GM19463 (cell line): ENCODE data around the gene MLEC.

Source experiments
- ATAC-seq: cut with Tn5 transposase; IDR thresholded peaks from one replicate; pipeline ENCODE4 v1.9.1; 2021; ENCODE audit warnings: mild to moderate bottlenecking, moderate library complexity; ENCODE audit not compliant: unreplicated experiment

The MLEC gene

DNA sequence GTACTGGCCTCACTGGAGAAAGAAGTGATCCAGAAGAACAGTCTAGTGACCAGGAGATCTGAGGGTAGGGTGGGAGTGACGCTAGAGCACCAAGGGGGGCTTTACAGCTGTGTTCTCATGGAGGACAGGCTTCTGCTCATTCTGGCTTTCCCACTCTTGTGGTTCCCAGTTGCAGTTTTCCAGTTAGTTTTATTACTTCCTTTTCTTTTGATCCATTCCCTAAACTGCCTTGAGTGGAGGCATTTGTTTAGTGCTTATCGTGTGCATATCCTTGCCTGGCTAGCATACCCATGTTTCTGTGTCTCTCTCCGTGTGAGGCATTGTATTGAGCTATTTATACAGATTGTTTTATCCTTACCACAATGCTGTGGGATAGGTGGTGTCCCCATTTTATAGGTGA, 4.0 kb downstream of the MLEC start:
- ATAC-seq = no peak

DNA sequence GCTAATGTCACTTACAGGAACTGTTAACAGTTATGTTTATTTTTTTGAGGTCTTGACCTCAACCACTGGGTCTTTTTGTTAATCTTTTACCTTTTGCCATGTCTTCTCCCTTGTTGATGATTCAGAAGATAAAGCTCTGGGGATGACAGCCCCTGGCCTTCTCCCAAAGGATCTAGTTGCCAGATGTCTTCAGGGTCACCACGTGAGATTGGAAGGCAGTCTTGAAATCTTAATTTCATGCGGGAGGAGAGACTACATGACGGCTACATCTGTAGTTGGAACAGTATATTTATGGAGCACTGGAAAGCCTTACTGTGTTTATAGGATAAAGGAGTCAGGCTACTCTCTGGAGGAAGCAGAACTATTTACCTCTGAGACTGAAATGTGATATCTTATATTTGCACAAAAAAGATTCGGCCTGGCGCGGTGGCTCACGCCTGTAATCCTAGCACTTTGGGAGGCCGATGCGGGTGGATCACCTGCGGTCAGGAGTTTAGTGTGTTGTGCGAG, 5.6 kb downstream of the MLEC start:
- ATAC-seq = no peak

DNA sequence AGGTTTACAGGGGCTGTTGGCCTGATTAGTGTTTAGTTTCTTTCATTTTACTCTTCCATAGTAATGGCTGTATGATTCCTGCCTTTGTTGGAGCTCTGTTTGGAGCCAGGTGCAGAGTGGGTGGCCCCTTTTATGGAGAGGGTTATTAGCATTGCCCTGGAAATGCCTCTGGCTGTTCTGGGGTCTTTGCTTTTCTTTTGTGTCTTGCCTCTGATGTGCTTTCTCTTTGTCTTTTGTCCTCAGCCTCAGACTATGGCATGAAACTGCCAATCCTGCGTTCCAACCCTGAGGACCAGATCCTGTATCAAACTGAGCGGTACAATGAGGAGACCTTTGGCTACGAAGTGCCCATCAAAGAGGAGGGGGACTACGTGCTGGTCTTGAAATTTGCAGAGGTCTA, 6.9 kb downstream of the MLEC start:
- no peak for ATAC-seq

DNA sequence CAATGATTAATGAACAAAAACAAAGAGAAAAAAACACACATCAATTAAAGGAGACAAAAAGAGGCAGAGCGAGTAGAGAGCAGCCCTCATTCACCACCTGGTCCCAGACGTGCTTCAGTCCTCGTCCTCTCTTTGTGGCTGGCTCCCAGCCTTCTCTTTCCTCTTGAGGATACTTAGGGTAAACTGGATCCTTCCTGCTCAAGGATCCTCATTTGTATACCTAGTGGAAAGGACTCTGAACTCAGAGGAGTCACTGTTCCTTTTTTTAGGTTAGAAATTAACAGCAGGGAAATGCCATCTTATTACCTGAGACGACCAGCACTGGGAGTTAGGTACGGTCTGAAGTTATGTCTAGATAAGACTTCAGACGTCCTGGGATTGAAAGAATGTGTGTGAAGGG, 9.7 kb downstream of the MLEC start:
- ATAC-seq = no peak

DNA sequence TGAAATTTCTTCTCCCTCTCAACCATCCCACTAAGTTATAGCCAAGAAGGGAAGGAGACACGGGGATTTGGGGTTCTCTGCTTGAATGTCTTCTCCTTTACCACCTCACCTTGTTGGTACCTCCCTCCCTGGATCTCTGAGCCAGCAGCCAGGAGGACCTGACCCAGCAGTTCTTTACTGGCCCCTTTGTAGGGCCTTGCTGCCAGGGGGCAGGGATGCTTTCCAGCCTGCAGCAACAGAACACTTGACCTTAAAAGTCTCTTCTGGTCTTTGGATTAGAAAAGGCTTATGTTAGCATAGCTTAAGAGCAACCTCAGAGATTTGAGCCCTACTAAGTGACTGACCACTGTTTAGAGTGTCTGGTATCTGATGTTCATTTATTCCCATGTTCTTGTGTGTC, 10.4 kb downstream of the MLEC start:
- ATAC-seq = no peak

DNA sequence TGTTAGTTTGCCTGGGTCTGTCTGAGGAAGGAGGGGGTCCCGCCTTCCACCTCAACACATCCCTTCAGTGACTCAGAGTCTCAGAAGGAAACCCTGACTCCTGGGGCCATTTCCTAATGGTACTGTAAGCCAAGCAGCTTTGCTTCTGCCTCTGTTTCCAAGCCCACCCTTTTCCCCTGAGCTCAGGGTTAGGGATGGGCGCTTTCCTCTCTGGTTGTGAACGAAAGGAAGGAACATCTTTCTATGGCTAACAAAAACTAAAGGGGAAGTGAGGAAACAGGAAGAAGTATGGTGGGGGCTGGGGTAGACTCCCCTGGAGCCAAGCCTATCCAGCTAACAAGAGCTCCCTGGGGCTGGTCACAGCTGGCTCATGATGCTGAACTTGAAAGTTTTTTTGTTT, 11.7 kb downstream of the MLEC start:
- ATAC-seq = no peak

DNA sequence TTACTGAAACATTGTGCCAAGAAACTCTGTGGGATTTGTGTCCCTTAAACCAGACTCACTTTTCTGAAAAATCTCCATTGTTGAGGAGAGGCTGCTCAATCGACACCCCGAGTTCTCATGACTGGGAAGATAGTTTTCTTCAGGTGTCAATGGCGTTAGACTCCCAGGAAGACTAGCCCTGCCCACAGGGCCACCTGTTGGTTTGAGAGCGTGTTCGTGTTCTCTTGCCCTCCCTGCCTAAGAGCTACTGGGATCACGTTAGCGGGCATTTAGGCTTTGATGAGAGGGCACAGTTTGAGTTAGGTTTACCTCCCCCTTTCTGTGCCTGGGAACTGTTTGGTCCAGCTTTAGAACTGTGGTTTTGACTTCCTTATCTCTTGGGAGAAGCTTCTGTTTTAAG, 12.6 kb downstream of the MLEC start:
- ATAC-seq = no peak

DNA sequence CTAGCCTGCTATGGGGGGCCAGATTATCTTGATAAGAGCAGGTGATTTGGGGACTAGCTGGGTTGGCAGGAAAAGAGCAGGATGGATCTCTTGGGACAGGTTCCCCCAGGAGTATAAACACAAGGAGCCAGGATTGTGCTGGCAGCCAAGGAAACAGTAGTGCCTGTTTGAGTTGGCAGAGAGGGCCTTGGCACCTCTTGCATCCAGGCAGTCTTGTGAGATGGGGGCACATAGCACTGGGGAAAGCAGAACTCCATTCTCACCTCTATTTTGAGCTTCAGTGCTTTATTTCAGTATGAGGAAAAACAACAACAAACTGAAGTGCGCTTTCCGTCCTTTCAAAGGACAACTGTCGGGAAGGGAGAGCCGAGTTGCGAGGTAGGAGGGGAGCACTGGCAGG, 13.9 kb downstream of the MLEC start:
- ATAC-seq = no peak

DNA sequence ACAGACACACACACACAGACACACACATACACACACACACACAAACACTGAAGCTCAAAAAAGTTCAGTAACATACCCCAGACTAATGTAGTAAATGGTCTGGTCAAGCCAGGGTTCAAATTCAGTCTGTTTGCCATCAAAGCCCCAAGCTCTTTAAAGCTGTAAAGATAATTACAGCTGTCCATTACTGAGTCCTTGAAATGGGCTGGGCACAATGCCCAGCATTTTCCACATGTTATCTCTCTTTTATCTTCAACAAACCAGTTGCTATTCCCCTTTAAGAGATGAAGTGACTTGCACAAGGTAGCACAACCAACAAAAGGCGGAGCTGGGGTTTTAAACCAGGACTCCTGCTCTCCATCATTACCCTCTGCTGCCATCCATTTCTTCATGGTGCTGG, 15.7 kb downstream of the MLEC start:
- no peak for ATAC-seq

DNA sequence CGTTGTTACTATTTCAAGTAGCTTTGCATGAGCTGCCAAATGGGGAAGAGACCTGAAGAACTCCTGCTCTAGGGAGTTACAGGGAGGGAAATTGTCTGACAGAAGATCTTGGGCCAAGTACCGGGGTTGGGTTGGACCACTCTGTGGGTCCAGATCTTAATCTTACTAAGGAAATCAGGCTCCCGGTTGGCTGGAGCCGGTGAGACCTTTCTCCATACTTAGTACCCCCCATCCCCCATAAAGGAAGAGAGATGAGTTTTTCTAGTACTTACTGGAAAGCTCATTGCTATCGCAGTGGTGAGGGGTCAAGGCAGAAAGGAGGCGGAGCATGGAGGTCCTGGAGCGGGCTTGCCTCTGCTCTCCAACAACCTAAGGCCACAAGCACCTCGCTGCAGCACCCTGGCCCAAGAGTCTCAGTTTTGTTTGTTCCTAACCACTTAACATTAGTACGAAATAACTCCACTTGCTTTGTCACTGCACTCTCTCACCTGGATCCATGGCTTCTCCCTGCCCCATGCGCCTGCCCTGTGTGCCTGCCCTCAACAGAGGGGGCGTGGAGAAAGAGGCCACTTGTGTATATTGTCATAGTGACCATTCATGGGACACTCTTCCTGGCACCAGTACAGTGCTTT, 16.5 kb downstream of the MLEC start:
- no peak for ATAC-seq

DNA sequence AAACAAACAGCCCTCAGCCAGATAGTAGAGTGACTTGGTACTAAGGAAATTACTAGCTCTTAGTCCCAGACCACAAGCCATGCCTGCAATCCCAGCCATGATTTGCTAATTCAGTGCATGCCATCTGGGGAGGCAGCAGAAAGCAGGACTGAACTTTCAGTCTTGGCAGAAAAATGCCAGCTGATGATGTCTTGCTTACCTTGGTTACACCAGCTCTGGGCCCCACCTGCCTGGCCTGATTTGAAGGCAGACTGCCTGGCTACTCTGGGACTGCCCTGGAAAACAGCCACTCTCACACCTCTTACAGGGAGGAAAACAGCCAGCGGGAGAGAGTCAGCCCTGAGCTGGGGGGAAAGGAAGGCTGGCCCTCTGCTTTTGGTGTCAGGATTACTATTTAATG, 18.7 kb downstream of the MLEC start:
- no peak for ATAC-seq

DNA sequence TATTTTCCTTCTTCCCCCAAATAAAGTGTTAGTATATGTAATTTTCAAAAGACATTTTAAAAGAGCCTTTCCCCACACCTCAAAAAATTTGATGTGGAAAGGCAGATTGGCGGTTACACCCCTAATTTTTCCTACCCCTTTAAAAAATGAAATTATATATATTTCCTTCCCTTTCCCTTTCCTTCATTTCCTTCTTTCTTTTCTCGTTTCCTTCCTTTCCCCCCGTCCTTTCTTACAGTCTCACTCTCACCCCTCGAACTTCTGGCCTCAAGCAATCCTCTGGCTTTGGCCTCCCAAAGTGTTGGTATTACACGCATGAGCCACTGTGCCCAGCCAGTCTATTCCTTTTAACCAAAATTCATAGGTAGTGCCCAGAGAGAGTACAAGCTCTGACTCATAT, 19.1 kb downstream of the MLEC start:
- ATAC-seq = no peak

DNA sequence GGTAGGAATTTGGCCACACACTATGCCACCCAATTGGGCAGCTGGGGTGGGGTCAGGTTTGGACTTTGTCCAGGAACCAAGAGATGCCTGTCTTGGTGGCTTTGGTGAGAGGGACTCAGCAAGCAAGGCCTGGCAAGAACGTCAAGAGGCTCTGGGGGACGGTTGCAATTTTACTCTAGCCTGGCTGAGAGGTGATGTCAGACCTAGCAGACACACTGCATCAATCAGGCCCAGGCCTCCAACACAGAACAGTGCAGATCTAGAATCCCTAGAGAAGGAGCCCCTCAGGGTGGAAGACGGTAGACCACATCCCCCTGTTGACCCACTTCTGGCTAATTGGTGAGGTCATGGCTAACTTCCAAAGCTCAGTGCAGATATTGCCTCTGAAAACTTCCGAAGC, 21.7 kb downstream of the MLEC start:
- ATAC-seq = no peak

DNA sequence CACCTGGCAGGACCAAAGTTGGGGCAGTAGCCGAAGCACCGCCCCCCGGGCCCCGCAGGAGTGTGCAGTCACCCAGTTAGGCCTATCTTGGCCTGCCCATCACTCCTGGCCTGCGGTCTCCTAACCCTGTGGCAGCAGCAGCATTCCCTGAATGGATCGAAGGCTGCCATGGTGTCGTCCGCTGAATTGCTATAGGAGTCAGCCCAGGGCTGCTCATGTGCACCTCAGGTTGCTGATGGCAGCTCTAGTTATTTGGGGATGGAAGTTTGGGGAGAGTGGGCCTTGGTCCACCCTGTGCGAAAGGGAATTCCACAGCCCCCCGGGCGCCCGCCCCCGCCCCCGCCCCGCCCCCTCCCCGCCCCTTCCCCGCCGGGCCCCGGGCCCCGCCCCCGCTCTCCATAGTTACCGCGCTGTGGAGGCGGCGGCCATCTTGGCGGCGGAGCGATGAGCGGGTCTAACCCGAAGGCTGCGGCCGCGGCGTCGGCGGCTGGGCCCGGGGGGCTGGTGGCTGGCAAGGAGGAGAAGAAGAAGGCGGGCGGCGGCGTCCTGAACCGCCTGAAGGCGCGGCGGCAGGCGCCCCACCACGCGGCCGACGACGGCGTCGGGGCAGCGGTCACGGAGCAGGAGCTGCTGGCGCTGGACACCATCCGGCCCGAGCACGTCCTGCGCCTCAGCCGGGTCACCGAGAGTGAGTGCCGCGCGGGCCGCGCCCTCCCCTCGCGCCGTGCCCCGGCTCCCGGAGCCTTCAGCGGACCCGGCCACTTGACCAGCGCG, 23.3 kb downstream of the MLEC start, which contains the start of gene UNC119B:
Gene UNC119B, plus strand, starts transcription at position 428 of the 774 bp plus-strand sequence. Its CDS starts 17 bp downstream, at position 445.
- ATAC-seq = peak; percentile 70

DNA sequence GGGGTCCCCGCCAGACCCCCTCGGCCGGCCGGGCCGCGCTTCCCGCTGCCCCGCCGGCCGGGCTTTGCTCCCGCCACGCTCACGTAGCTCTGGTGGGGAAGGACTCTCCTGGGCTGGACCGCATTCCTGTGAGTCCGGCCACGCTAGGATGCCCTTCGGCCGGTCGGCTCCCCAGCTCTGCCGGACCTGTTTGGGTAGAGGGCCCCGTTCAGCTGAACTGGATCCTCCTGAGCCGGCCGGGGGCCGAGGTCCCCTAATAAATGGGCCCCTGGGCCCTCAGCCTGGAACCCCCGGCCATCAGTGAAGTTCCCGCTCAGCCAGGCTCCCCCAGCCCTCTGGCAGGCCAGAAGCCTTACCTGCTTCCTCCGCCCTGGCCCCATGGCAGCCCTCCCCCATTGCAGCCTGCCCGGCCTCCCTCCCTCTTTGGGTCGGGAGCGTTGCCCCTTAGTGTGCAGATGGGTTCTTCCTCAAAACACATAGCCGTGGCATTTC, 23.9 kb downstream of the MLEC start:
- peak; percentile 27 for ATAC-seq

DNA sequence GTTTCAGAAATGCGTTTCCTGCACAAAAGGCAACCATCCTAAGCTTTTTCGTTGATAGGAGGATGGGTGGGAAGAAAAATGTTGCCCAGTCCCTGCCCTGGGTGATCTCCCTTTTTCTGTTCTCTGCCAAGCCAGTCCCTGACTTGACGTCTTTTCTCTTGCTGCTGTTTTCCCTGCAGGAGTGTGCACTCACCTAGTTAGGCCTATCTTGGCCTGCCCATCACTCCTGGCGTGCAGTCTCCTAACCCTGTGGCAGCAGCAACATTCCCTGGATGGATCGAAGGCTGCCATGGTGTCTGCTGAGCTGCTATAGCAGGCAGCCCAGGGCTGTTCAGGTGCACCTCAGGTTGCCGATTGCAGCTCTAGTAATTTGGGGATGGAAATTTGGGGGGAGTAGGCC, 24.5 kb downstream of the MLEC start:
- ATAC-seq = no peak

DNA sequence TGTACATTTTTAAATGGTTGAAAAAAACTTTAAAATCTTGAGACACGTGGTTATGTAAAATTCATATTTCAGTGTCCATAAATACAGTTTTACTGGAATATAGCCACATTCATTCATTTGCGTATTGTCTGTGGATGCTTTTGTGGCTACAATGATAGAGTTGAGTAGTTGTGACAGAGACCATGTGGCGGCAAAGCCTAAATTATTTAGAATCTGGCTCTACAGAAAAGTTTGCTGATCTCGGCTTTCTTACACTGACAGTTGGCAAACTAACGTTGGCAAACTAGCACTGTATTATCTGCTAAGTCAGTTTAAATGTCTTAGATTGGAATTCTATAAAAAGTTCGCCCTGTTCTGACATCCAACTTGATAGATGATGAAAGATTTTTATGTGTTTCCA, 25.7 kb downstream of the MLEC start:
- ATAC-seq = no peak

DNA sequence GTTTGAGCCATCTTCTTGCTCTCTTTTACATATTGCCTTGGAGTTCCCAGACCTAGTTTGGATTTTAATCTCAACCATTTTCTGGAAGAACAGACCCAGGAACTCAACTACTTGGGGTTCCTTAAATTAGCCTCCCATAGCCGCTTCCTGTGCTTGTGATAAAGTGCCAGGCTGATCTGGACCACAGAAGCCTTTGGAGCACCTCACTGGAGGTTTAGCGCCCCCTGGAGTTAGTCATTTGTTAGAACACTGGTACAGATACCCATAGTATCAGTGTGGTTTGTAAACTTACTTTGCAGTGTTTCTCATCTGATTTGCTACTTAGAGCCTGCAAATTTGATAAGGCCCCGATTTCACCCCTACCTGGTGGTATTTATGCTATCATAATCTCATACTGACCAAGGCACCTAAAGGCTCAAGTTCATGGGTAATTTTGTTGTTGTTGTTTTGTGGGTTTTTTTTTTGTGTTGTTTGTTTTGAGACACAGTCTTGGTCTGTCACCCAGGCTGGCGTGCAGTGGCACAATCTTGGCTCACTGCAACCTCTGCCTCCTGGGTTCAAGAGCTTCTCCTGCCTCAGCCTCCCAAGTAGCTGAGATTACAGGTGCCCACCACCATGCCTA, 27.0 kb downstream of the MLEC start:
- no peak for ATAC-seq

DNA sequence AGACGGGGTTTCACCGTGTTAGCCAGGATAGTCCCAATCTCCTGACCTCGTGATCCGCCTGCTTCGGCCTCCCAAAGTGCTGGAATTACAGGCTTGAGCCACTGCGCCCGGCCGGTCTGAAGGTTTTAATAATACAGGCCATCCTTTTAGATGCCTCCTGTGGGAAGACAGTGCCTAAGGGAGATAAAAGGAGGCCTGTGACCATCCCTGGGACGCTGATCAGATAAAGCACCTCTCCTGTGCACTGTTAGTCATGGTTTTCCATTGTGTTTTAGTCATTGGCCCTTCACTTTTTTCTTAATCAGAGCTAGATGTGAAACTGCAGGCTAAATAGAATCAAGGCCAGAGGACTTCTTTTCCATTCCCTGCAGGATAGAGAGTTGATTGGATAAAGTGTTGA, 31.1 kb downstream of the MLEC start:
- no peak for ATAC-seq

DNA sequence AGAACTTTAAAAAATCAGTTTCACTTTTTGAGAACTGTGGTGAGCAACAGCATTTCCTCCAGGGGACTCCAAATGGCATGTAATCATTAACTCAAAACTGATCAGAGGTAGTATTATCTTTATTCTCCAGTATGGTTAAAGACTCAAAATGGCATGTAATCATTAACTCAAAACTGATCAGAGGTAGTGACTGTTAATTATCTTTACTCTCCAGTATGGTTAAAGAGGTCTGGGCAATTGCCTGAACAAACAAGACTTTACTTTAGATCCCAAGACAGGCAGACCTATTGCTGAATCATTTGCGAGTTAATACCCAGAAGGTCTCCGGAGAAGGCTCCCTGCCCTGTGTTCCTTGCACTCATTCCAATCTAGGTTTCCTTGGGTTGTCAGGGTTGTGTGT, 32.1 kb downstream of the MLEC start:
- ATAC-seq = peak; percentile 50

DNA sequence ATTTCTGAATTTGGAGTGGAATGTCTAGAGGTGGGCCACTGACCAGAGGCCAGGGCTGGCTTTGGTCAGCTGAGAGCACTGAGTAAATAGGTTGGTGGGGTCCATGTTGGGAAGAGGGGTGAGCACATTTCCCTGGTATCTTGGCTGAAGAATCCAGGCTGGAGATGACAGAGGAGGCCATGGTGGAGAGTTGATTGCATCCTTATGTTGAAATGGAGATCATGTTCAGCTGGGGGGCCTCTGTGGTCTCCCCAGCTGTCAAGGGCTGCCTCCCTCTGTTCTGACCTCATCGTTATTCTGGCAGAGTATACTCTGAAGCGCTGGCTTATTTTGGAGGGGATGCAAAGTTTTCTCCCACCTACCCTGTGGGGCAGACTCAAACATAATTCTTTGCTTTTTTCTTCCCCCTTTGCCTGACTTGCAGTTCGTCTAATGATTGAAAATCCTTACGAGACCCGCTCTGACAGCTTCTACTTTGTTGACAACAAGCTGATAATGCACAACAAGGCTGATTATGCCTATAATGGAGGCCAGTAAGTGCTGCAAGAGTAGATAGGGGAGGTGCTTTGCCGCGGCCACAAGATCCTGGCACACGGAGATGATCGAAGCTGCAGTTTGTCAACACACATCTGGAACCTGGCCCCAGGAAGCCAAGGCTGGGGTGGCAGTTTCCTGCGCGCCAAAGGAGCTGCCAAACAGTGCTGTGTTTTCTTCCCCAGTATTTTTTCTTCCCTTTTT, 32.7 kb downstream of the MLEC start:
- ATAC-seq = no peak
